Thoracic aorta (tissue), 2 donors: Measurements from ENCODE around the gene SAMD4A. TPM values are rescaled to one million over a fixed set of nuclear protein-coding genes. Genes with fewer than 3 reads are reported as not detected.

Experiments
- ATAC-seq: fragments of 150-250 bp; one replicate; pipeline ENCODE4 v1.8.0; 2017; ENCODE audit warnings: low read depth; ENCODE audit not compliant: insufficient number of reproducible peaks, low FRiP score
- DNase-seq: peaks from one replicate; pipeline ENCODE4 v3.0.0-alpha.2; 2020; ENCODE audit warnings: low spot score
- H3K27ac ChIP-seq, 2 donors: fragments of 200-600 bp; sonication (generic); 1 replicate in 1 of 2; 2 replicates in 1 of 2; pipeline ENCODE4 v1.5.1; 2016; ENCODE audit warnings: mild to moderate bottlenecking in 2 of 2, moderate library complexity in 2 of 2
- H3K27me3 ChIP-seq: fragments of 200-600 bp; sonication (generic); replicated peaks from 2 replicates; pipeline ENCODE4 v1.6.0; 2016; ENCODE audit warnings: mild to moderate bottlenecking; ENCODE audit not compliant: insufficient read depth
- H3K36me3 ChIP-seq: fragments of 200-600 bp; sonication (generic); one replicate; pipeline ENCODE4 v1.5.1; 2016
- H3K4me1 ChIP-seq, 2 donors: fragments of 200-600 bp; sonication (generic); 1 replicate in 1 of 2; 2 replicates in 1 of 2; pipeline versions ENCODE4 v1.5.1 to v1.6.0; 2016; ENCODE audit warnings: low read depth in 2 of 2, mild to moderate bottlenecking in 1 of 2; ENCODE audit not compliant: control insufficient read depth in 1 of 2
- H3K4me3 ChIP-seq: fragments of 200-600 bp; sonication (generic); 2 replicates; pipeline ENCODE4 v1.5.1; 2016; ENCODE audit warnings: mild to moderate bottlenecking
- H3K9me3 ChIP-seq: fragments of 200-600 bp; sonication (generic); 2 replicates; pipeline ENCODE4 v1.5.1; 2016
- total RNA-seq, 2 donors: library from RNA; depleted of rRNA; stranded (reverse); fragments of >200 nt; gene quantifications; one replicate each; pipeline versions ENCODE4 v1.1.0 to v1.2.3, GENCODE V29; 2016
- TF ChIP-seq, protein P1 (sequence below): fragments of 200-600 bp; sonication (generic); IDR thresholded peaks from one replicate; pipeline ENCODE4 v1.5.1; 2019; ENCODE audit warnings: antibody characterized with exemption

SAMD4A gene
- total RNA-seq, 2 donors from 2014 or later = 142 to 172 TPM

DNA sequence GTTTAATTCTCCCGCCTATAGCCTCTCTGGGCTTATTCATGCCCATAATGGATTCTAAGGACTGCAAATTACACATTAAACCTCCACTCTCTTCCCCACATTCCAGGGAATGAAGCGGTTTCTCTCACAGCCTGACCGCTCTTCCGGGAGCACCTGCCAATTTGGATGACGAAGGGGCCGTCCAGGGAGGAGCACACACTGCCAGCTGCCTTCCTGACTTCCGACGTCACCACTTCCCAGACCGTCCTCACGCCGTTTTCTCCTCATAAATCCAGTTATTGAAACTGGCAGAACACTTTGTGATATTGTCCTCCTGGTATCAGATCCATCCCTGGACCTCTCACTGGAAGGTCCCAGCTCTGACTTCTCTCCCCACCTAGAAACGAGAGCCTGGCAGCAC is 248.1 kb downstream of the SAMD4A start:
- ATAC-seq (no peak), DNase-seq (no peak)
- Histone ChIP-seq H3K27ac (no peak overlapping the region), H3K4me3 (peak overlapping the region; percentile 3), H3K36me3 (no peaks in the 10 kb centered on the region), H3K9me3 (no peaks in the 10 kb centered on the region), H3K4me1 (no peaks in the 10 kb centered on the region), H3K27me3 (no peaks in the 10 kb centered on the region)
- TF ChIP-seq, protein P1, sequence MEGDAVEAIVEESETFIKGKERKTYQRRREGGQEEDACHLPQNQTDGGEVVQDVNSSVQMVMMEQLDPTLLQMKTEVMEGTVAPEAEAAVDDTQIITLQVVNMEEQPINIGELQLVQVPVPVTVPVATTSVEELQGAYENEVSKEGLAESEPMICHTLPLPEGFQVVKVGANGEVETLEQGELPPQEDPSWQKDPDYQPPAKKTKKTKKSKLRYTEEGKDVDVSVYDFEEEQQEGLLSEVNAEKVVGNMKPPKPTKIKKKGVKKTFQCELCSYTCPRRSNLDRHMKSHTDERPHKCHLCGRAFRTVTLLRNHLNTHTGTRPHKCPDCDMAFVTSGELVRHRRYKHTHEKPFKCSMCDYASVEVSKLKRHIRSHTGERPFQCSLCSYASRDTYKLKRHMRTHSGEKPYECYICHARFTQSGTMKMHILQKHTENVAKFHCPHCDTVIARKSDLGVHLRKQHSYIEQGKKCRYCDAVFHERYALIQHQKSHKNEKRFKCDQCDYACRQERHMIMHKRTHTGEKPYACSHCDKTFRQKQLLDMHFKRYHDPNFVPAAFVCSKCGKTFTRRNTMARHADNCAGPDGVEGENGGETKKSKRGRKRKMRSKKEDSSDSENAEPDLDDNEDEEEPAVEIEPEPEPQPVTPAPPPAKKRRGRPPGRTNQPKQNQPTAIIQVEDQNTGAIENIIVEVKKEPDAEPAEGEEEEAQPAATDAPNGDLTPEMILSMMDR = no peak

DNA sequence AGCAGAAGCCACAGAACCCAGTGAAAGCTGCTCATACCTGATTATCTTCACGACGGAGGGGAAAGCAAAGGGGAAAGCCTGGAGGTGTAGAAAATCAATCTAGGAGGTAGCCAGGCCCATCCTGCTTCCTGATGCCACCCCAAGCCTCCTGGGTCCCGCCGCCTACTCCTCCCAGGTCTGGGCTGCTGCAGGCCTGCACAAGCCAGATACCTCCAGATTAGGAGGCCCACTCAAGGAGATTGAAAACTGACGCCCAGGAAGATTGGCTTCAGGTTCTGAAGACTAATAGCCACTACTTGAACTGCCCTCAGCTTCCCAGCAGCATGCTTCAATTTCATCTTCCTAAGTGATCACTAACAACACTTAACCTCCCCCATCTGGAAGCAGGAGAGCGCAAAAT is 248.6 kb downstream of the SAMD4A start:
- no peaks in the 10 kb centered on the region for H3K4me1 ChIP-seq
- no peaks in the 10 kb centered on the region for H3K36me3 ChIP-seq
- ATAC-seq (no peak), DNase-seq (no peak)
- no peak overlapping the region for H3K4me3 ChIP-seq
- no peaks in the 10 kb centered on the region for H3K9me3 ChIP-seq
- no peaks in the 10 kb centered on the region for H3K27me3 ChIP-seq
- TF ChIP-seq, protein P1 = no peak
- H3K27ac ChIP-seq = no peak overlapping the region

DNA sequence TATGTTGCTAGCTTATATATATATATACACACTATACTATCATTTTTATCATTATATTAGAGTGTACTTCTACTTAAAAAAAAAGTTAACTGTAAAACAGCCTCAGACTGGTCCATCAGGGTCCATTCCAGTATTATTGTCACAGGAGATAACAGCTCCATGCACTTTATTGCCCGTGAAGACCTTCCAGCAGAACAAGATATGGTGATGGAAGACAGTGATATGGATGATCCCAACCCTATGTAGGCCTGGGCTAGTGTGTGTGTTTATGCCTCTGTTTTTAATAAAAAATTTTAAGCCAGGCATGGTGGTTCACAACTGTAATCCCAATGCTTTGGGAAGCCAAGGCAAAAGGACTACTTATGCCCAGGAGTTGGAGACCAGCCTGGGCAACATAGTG is 249.5 kb downstream of the SAMD4A start:
- H3K4me3 ChIP-seq = no peak overlapping the region
- H3K27me3 ChIP-seq = no peaks in the 10 kb centered on the region
- no peaks in the 10 kb centered on the region for H3K36me3 ChIP-seq
- TF ChIP-seq, protein P1 = no peak
- no peaks in the 10 kb centered on the region for H3K4me1 ChIP-seq
- DNase-seq (no peak), ATAC-seq (no peak)
- no peaks in the 10 kb centered on the region for H3K9me3 ChIP-seq
- no peak overlapping the region for H3K27ac ChIP-seq

DNA sequence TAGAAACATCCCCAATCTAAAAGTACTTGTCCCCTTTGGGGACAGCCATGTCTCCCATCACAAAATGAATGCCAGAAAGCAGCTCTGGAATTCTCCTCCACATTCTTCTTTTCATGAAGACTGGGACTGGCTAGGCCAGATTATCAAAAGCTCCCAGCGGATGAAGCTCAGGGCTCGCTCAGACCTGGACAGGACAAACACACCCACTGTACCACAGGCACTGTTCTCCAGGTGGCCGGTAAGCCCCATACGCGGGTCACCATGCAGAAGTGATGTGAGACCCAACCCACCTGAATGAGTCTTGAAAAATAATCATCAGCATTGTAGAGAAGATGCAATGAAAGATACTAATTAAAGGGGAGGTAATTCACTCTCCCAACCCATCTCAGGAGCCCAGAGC is 250.6 kb downstream of the SAMD4A start:
- H3K36me3 ChIP-seq = no peaks in the 10 kb centered on the region
- H3K27me3 ChIP-seq = no peaks in the 10 kb centered on the region
- ATAC-seq = no peak
- DNase-seq = no peak
- H3K9me3 ChIP-seq = no peaks in the 10 kb centered on the region
- no peak overlapping the region for H3K4me3 ChIP-seq
- H3K4me1 ChIP-seq = no peaks in the 10 kb centered on the region
- TF ChIP-seq, protein P1 = no peak
- H3K27ac ChIP-seq = no peak overlapping the region

DNA sequence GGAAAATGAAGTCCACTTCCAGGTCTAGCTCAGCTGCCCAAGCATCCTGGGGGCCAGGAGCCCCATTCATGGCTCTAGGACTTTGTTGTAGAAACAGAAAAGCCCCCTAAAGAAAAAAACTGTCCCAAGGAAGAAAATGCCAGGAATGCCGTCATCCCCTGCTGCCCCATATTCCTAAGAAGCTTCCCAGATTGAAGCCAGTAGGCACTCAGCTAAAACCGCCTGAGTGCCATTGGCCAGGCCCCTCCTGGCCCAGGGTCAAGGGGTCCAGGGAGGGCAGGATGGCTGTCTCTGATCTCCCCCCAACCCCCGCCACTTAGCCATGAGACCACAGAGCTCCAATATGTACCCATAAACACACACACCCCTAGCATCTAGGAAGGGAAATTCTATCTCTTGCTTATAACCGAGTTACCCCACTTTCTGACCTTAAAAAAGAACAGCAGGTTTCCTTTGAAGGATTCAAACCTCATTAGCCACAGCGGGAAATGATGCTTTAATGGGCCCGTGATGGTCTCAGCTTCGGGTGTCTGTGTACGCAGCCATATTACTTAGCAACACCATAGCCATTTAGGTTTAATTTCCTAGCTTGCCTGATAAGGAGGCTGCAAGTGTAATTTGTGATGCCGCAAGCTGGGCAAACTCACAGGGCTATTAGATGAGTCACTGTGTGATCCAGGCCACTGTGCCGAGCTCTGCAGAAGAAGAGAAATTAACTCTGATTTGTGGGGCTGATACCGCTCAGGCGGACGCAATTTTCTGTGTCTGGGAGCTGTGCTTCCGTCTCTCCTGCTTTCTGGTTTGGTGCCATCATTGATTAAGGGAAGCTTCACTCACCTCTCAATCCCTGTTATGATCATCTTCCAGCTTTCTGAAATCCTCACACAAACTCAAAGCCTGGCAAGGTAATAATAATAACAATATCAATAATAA is 251.5 kb downstream of the SAMD4A start:
- H3K4me1 ChIP-seq = no peaks in the 10 kb centered on the region
- H3K4me3 ChIP-seq = no peak overlapping the region
- DNase-seq = no peak
- no peak for ATAC-seq
- no peaks in the 10 kb centered on the region for H3K36me3 ChIP-seq
- no peaks in the 10 kb centered on the region for H3K27me3 ChIP-seq
- peaks cover 3% of the 10 kb centered on the region for H3K9me3 ChIP-seq
- H3K27ac ChIP-seq = no peak overlapping the region
- TF ChIP-seq, protein P1 = no peak
